ENCODE measurements around the gene NEO1.

DNA sequence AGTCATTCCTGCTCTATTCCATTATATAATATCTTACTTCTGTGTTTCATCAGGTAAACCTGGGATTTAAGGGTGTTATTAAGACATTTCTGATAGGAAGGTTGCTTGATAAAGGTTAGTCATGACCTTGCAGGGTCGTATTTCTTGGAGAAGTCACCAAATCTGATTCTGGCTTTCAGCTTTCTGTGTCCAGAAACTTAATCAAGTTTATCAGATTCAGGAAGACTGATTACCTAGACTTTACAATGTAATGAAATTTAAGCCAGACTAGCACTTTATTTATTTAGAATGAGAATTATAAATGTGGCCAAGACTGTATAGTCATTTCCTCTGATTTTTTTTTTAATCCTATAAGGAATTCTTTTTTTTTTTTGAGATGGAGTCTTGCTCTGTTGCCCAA, 81.9 kb downstream of the NEO1 start:
- TF ChIP-seq POLR2AphosphoS5 (IDR thresholded peaks at IDR 0.05; ENCODE audit: low read depth, low read length) (no peak), TAF1 (IDR thresholded peaks at IDR 0.05; ENCODE audit: borderline replicate concordance, insufficient read depth, low read length) (no peak), SIN3A (IDR thresholded peaks at IDR 0.05; ENCODE audit: borderline replicate concordance, insufficient read depth, low read length) (no peak)
- TF ChIP-seq, protein P1, sequence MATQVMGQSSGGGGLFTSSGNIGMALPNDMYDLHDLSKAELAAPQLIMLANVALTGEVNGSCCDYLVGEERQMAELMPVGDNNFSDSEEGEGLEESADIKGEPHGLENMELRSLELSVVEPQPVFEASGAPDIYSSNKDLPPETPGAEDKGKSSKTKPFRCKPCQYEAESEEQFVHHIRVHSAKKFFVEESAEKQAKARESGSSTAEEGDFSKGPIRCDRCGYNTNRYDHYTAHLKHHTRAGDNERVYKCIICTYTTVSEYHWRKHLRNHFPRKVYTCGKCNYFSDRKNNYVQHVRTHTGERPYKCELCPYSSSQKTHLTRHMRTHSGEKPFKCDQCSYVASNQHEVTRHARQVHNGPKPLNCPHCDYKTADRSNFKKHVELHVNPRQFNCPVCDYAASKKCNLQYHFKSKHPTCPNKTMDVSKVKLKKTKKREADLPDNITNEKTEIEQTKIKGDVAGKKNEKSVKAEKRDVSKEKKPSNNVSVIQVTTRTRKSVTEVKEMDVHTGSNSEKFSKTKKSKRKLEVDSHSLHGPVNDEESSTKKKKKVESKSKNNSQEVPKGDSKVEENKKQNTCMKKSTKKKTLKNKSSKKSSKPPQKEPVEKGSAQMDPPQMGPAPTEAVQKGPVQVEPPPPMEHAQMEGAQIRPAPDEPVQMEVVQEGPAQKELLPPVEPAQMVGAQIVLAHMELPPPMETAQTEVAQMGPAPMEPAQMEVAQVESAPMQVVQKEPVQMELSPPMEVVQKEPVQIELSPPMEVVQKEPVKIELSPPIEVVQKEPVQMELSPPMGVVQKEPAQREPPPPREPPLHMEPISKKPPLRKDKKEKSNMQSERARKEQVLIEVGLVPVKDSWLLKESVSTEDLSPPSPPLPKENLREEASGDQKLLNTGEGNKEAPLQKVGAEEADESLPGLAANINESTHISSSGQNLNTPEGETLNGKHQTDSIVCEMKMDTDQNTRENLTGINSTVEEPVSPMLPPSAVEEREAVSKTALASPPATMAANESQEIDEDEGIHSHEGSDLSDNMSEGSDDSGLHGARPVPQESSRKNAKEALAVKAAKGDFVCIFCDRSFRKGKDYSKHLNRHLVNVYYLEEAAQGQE (IDR thresholded peaks at IDR 0.05; ENCODE audit: insufficient read depth in 1 of 2, low read depth in 2 of 2, low read length in 2 of 2): no peak

Data from PFSK-1 (cell line).